Omental fat pad (tissue), 4 donors: Measurements from ENCODE around the gene FSIP1. TPM values are rescaled to one million over a fixed set of nuclear protein-coding genes. Genes with fewer than 3 reads are reported as not detected.

Source experiments
- ATAC-seq: fragments of 150-250 bp; one replicate; pipeline ENCODE4 v1.9.1; 2016; ENCODE audit warnings: mild to moderate bottlenecking, moderate library complexity; ENCODE audit not compliant: low FRiP score
- DNase-seq: peaks from one replicate; pipeline ENCODE4 v3.0.0-alpha.2; 2019; ENCODE audit warnings: low spot score
- total RNA-seq, 4 donors: library from RNA; depleted of rRNA; stranded (reverse); fragments of >200 nt; gene quantifications; one replicate each; pipeline ENCODE4 v1.1.0, GENCODE V29; 2016
- TF ChIP-seq, protein P1 (sequence below), 3 donors: fragments of 450-650 bp; IDR thresholded peaks; one replicate each; pipeline ENCODE4 v1.5.1; 2016 to 2017; ENCODE audit warnings: antibody characterized with exemption in 3 of 3, mild to moderate bottlenecking in 3 of 3, moderate library complexity in 2 of 3

Gene FSIP1
- total RNA-seq, 4 donors from 2014 or later: 0.32 to 0.48 (median 0.41) TPM

DNA sequence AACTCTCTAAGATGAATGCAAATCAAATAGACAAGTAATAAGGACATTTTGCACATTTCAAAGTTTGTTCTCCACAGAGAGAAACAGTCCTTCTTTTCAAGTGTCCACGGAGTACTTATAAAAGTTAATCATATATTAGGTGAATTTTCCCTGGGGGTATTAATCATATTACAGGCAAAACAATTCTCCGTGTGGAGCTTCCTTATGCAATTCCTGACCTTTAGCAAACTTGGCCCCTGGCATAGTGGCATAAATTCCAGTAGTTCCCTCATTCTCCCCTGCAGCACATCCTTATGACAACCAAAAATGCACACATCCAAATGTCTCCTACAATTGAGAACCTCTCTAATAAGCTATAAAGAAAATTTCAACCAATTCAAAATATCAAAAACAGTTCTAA, 34.4 kb downstream of the FSIP1 start:
- TF ChIP-seq, protein P1, sequence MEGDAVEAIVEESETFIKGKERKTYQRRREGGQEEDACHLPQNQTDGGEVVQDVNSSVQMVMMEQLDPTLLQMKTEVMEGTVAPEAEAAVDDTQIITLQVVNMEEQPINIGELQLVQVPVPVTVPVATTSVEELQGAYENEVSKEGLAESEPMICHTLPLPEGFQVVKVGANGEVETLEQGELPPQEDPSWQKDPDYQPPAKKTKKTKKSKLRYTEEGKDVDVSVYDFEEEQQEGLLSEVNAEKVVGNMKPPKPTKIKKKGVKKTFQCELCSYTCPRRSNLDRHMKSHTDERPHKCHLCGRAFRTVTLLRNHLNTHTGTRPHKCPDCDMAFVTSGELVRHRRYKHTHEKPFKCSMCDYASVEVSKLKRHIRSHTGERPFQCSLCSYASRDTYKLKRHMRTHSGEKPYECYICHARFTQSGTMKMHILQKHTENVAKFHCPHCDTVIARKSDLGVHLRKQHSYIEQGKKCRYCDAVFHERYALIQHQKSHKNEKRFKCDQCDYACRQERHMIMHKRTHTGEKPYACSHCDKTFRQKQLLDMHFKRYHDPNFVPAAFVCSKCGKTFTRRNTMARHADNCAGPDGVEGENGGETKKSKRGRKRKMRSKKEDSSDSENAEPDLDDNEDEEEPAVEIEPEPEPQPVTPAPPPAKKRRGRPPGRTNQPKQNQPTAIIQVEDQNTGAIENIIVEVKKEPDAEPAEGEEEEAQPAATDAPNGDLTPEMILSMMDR (IDR thresholded peaks at IDR 0.05): no peak
- DNase-seq (no peak), ATAC-seq (no peak)

DNA sequence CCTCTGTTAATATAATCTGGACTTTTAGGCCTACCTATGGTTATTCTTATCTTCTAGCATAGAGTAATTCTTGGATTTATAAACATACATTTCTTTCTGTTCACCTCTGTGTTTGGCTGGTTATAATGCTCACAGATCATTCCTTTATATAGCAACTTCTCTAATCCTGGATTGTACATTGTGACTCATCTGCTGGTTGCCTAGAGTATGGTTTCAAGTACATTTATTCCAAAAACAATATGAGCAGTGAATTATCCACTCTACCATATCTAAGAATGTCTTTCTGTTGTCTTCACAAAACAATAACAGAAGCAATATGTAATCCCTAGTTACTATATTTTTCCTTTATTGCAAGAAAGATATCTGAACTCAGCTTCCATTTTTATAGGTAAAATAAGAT, 35.3 kb downstream of the FSIP1 start:
- TF ChIP-seq, protein P1 (IDR thresholded peaks at IDR 0.05): no peak
- ATAC-seq: no peak

DNA sequence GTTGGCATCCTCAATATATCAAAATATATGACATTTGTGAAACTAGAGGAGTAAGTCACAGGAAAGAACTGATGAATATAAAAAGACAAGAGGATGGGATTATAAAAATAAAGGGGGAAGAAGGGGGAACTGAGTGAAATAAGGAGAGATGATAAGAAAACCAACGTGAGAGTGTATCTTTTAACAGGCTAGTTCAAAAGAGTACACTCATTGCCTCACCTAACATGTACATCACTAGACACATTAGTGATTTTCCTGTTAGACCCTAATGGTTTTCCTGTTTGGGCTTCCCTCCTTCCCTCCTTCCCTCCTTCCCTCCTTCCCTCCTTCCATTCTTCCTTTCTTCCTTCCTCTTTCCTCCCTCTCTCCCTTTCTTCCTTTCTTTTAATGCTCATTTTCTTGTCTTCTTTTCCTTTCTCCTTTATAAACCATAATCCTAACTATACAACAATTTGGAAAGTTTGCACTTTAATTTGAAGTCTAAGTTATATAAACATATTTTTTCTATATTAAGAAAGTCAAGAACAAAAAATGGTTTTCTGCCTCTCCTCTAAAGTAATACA, 35.8 kb downstream of the FSIP1 start:
- ATAC-seq (no peak), DNase-seq (no peak)
- TF ChIP-seq, protein P1 (IDR thresholded peaks at IDR 0.05): no peak

More for the DNA sequence above, 35.3 kb downstream of the FSIP1 start:
- DNase-seq: no peak

DNA sequence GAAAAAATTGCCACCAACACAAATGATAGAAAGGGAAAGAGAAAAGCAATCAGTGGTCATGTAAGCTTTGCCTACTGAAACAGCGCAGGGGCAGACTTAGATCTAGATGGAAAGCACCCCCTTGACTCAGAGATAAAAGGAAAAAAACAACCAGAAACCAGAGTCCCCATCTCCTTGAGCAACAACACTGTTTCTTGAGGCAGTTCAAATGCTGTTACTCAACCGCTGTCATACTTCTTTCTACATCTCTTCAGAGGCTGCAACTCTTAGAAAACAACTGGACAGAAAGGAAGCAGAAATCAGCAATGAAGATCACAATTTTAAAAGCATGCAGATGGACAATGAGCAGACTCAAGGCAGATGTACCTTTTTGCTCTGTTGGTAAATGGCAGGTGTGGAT, 36.5 kb downstream of the FSIP1 start:
- DNase-seq (no peak), ATAC-seq (no peak)
- TF ChIP-seq, protein P1 (IDR thresholded peaks at IDR 0.05): no peak

DNA sequence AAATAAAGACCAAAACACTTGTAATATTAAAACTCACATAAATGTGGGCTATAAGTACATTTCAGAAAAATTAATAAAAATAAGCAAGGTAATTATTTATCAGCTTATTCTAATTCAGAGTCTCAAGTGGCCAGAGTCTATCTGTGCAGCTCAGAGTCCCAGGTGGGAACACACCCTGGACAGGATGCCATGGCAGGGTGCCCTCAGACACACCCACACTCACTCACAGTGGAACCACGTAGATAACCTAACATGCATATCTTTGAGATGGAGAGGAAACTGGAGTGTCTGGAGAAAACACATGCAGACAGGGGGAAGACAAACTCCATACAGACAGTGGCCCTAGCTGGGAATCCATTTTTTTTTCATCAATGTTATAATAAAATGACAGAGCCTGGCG, 37.2 kb downstream of the FSIP1 start:
- DNase-seq: no peak
- TF ChIP-seq, protein P1 (IDR thresholded peaks at IDR 0.05): no peak
- no peak for ATAC-seq

DNA sequence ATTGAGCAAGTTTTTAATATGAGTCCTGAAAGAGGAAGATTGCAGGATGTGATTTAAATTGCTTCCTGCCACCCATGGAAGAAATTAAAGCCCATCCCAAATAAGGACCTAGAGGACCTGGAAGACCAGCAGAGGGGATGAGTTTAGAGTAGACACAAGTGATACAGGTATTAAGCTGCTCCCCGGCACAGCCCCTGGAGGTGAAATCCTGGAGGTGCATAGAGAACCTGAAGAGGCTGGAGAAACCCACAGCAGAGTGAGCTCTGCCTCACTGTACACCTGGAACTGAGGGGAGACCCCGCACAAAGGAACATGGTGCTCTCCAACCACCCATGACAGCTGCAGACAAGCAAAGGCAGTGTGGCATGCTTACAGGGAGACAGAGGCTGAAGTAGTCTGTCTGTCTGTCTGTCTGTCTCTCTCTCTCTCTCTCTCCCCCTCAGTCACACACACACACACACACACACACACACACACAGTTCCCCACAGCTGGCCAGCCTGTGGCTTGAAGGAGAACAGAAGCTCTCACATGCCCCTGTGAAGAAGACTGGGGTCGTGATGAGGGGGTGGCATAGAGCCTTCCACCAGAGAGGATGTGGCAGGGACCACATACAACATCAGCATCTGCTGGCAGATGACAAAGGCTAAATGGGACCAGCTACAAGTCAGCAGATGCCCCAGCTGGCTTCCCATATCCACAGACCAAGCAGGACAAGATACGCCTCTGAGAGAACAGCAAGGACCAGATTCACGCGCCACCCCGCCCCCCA, 38.1 kb downstream of the FSIP1 start:
- DNase-seq (no peak), ATAC-seq (no peak)
- TF ChIP-seq, protein P1 (IDR thresholded peaks at IDR 0.05): no peak

DNA sequence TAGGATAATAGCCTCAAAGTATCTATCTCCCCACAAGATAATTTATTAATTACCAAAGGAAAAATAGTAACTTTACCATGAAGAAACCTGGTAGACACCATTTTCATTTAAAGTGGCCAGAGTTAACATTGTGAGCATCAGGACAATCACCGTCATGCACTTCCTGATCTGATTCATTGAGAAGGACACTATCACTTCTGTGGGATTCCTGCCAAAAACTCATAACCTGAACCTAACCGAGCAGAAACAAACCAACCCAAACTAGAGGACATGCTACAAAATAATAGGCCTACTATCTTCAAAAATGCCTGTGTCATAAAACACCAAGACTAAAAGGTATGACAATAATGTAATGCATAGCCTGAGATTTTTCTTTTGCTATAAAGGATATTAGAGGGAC, 39.0 kb downstream of the FSIP1 start:
- ATAC-seq: no peak
- TF ChIP-seq, protein P1 (IDR thresholded peaks at IDR 0.05): no peak
- no peak for DNase-seq
